ENCODE results near the gene TAB2.
A peak's percentile ranks its signal among the peaks of the same experiment; 100 is the strongest.

Gene TAB2

DNA sequence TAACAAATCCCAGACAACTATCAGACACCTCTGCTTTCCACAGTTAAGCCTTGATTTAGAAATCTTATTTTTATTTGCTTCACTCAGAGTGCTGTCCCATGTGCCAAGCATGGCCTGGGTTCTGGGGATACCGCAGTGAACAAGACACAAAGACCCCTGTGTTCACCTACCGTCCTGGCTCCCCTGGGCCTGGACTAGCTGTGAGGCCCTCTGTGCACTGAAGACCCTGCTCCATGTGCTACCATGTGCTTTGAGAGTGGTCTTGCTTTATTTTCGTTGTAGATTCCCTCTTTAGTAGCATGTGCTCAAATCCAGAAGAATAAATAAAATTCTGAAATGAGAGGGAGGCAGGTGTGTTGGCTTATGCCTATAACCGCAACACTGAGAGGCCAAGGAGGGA is 105.1 kb downstream of the TAB2 start:
- H3K4me1 ChIP-seq (ENCODE audit: control insufficient read depth in 2 of 2, insufficient read depth in 2 of 2, low read length in 2 of 2), result peaks cover 0 to 4% of the 10 kb centered on the region in 2 donors
- no peaks in the 10 kb centered on the region for H3K27me3 ChIP-seq (ENCODE audit: control insufficient read depth in 2 of 2, insufficient read depth in 2 of 2, low read length in 2 of 2)
- no peaks in the 10 kb centered on the region for H3K9me3 ChIP-seq (ENCODE audit: control insufficient read depth in 2 of 2, low read length in 2 of 2)
- H3K36me3 ChIP-seq (ENCODE audit: control insufficient read depth in 2 of 2, insufficient read depth in 2 of 2, low read length in 2 of 2), result no peaks in the 10 kb centered on the region
- no peak overlapping the region for H3K9ac ChIP-seq (ENCODE audit: low read depth in 1 of 2, low read length in 2 of 2)
- no peak overlapping the region for H3K4me3 ChIP-seq (ENCODE audit: low read length in 2 of 2)
- no peak overlapping the region for H3K27ac ChIP-seq (ENCODE audit: low read depth in 2 of 2, low read length in 2 of 2)

DNA sequence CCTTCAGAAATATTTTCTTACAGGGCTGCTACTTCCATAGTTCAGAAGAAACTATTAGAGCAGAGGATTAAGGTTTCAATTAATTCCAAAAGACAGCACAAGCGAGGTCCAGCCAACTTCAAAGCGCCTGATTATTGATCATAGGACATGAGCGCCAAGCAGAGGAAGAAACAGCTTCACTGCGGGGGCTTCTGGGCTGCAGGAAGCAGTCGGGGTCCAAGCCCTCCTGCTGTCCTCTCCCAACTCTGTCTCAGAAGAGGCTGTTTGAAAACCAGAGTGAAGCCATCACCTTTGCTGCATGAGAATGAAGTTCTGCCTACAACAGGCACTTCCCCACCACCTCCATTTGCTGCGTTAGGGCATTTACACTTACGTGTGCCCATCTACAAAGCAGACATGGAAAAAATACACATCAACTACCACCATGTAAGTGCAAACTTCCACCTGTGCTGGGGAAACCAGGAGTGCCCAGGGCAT is 106.5 kb downstream of the TAB2 start:
- H3K9ac ChIP-seq (ENCODE audit: low read depth in 1 of 2, low read length in 2 of 2), result no peak overlapping the region
- no peaks in the 10 kb centered on the region for H3K9me3 ChIP-seq (ENCODE audit: control insufficient read depth in 2 of 2, low read length in 2 of 2)
- H3K4me1 ChIP-seq (ENCODE audit: control insufficient read depth in 2 of 2, insufficient read depth in 2 of 2, low read length in 2 of 2), result peaks cover 0 to 4% of the 10 kb centered on the region in 2 donors
- peak overlapping the region in 1 of 2 donors; percentile 22 for H3K27ac ChIP-seq (ENCODE audit: low read depth in 2 of 2, low read length in 2 of 2)
- H3K27me3 ChIP-seq (ENCODE audit: control insufficient read depth in 2 of 2, insufficient read depth in 2 of 2, low read length in 2 of 2), result no peaks in the 10 kb centered on the region
- no peak overlapping the region for H3K4me3 ChIP-seq (ENCODE audit: low read length in 2 of 2)
- no peaks in the 10 kb centered on the region for H3K36me3 ChIP-seq (ENCODE audit: control insufficient read depth in 2 of 2, insufficient read depth in 2 of 2, low read length in 2 of 2)

DNA sequence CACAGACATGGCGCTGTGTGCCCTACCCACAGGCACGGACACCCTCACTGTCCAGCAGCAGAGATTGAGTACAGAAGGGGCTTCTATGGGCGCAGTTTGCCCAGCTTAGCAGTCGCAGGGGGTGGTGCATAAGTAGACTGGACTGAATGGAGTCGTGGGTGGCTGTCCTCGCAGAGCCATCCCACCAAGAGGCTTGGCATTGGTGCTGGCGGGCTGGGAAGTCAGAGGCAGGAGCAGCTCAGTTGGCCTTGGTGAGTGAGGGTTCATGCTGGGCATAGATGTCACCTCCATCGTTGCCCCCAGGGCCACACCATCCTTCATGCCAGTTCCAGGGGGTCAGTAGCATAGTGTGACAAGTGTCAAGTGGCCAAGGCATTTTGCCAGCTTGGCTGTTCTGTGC is 107.7 kb downstream of the TAB2 start:
- no peaks in the 10 kb centered on the region for H3K27me3 ChIP-seq (ENCODE audit: control insufficient read depth in 2 of 2, insufficient read depth in 2 of 2, low read length in 2 of 2)
- no peaks in the 10 kb centered on the region for H3K9me3 ChIP-seq (ENCODE audit: control insufficient read depth in 2 of 2, low read length in 2 of 2)
- no peak overlapping the region for H3K27ac ChIP-seq (ENCODE audit: low read depth in 2 of 2, low read length in 2 of 2)
- peaks cover 0 to 4% of the 10 kb centered on the region in 2 donors for H3K4me1 ChIP-seq (ENCODE audit: control insufficient read depth in 2 of 2, insufficient read depth in 2 of 2, low read length in 2 of 2)
- H3K9ac ChIP-seq (ENCODE audit: low read depth in 1 of 2, low read length in 2 of 2), result no peak overlapping the region
- no peak overlapping the region for H3K4me3 ChIP-seq (ENCODE audit: low read length in 2 of 2)
- no peaks in the 10 kb centered on the region for H3K36me3 ChIP-seq (ENCODE audit: control insufficient read depth in 2 of 2, insufficient read depth in 2 of 2, low read length in 2 of 2)

DNA sequence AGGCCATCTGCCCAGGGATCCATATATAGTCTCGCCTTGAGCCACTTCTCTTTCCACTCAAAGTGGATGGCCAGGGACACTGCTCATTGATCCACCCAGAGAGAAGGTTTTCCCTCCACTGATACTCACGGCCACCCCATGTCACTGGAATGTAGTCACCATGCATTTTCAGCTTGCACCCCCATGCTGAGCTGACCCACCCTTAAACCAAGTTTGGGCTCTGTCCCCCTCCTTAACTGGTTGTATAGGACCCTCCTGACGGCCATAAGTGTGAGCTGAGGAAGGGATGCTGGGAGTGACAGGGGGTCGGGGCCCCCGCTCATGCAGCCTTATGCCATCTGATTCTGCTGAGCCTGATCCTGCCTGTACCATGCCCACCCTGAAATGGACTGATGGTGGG is 108.2 kb downstream of the TAB2 start:
- Histone ChIP-seq H3K9ac (ENCODE audit: low read depth in 1 of 2, low read length in 2 of 2) (no peak overlapping the region), H3K4me3 (ENCODE audit: low read length in 2 of 2) (no peak overlapping the region), H3K9me3 (ENCODE audit: control insufficient read depth in 2 of 2, low read length in 2 of 2) (no peaks in the 10 kb centered on the region), H3K4me1 (ENCODE audit: control insufficient read depth in 2 of 2, insufficient read depth in 2 of 2, low read length in 2 of 2) (peaks cover 0 to 4% of the 10 kb centered on the region in 2 donors), H3K36me3 (ENCODE audit: control insufficient read depth in 2 of 2, insufficient read depth in 2 of 2, low read length in 2 of 2) (no peaks in the 10 kb centered on the region), H3K27me3 (ENCODE audit: control insufficient read depth in 2 of 2, insufficient read depth in 2 of 2, low read length in 2 of 2) (no peaks in the 10 kb centered on the region), H3K27ac (ENCODE audit: low read depth in 2 of 2, low read length in 2 of 2) (no peak overlapping the region)

DNA sequence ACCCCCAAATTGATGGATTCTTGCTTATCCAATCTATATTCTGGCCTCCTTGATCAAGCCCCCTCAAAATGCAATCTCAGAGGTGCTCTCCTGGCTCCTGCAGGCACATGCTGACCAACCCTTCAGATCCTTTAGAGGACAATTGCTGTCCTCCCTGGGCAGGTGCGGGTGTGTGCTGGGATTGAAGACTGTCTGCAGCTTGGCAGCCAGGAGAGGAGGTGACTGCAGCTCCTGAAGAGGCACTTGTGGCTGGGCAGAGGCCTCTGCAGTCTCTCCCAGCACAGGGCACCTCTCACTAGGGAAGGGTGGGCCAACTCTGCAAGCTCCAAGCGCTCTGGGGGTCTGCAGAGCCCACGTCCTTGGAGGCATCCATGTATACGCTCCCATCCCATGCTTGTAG is 111.1 kb downstream of the TAB2 start:
- Histone ChIP-seq H3K4me1 (ENCODE audit: control insufficient read depth in 2 of 2, insufficient read depth in 2 of 2, low read length in 2 of 2) (peaks cover 3 to 9% of the 10 kb centered on the region in 2 donors), H3K36me3 (ENCODE audit: control insufficient read depth in 2 of 2, insufficient read depth in 2 of 2, low read length in 2 of 2) (no peaks in the 10 kb centered on the region), H3K9ac (ENCODE audit: low read depth in 1 of 2, low read length in 2 of 2) (no peak overlapping the region), H3K27me3 (ENCODE audit: control insufficient read depth in 2 of 2, insufficient read depth in 2 of 2, low read length in 2 of 2) (no peaks in the 10 kb centered on the region), H3K27ac (ENCODE audit: low read depth in 2 of 2, low read length in 2 of 2) (no peak overlapping the region), H3K9me3 (ENCODE audit: control insufficient read depth in 2 of 2, low read length in 2 of 2) (no peaks in the 10 kb centered on the region), H3K4me3 (ENCODE audit: low read length in 2 of 2) (no peak overlapping the region)

DNA sequence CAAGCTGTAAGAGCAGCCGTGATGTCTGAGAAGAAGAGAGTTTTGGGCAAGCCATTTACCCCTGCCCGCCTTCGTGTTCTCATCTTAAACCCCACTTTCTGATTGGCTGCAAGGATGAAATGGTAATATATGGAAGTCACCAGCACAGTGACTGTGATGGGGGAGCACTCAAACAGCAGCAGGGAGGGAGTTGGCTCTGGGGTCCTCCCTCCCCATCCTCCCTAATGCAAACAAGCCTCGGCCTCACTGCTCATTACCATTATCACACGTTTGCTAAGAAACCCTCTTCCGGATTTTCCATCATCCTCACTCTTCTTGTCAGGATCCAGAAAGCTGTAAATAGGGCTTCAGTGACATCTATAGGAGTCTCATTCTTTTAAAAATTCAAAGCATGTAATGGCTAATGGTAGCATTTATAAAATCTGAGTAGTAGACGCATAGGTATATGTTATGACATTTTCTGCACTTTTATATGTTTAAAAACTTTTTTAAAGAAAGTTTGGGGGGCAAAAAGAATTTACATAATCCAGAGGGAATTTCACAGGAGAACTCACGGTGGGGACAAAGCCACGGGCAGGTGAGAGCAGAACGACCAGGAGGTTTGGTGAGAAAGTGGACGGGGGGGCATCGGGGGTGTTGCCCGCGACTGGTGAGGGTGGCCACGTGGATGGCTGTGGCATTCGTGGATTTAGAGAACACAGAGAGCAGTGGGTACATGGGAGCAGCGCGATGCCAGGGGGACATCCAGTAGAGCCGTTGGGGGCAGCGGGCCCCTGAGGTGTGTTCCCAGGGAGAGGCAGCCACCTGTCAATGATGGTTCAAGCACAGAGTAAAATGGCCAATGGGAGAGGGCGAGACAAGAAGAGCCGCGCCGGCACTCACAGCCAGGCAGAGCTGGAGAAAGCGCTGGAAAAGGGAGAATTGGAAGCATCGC is 112.2 kb downstream of the TAB2 start:
- Histone ChIP-seq H3K27ac (ENCODE audit: low read depth in 2 of 2, low read length in 2 of 2) (no peak overlapping the region), H3K4me3 (ENCODE audit: low read length in 2 of 2) (no peak overlapping the region), H3K9ac (ENCODE audit: low read depth in 1 of 2, low read length in 2 of 2) (no peak overlapping the region), H3K36me3 (ENCODE audit: control insufficient read depth in 2 of 2, insufficient read depth in 2 of 2, low read length in 2 of 2) (no peaks in the 10 kb centered on the region), H3K4me1 (ENCODE audit: control insufficient read depth in 2 of 2, insufficient read depth in 2 of 2, low read length in 2 of 2) (peaks cover 3 to 5% of the 10 kb centered on the region in 2 donors), H3K9me3 (ENCODE audit: control insufficient read depth in 2 of 2, low read length in 2 of 2) (no peaks in the 10 kb centered on the region), H3K27me3 (ENCODE audit: control insufficient read depth in 2 of 2, insufficient read depth in 2 of 2, low read length in 2 of 2) (no peaks in the 10 kb centered on the region)

DNA sequence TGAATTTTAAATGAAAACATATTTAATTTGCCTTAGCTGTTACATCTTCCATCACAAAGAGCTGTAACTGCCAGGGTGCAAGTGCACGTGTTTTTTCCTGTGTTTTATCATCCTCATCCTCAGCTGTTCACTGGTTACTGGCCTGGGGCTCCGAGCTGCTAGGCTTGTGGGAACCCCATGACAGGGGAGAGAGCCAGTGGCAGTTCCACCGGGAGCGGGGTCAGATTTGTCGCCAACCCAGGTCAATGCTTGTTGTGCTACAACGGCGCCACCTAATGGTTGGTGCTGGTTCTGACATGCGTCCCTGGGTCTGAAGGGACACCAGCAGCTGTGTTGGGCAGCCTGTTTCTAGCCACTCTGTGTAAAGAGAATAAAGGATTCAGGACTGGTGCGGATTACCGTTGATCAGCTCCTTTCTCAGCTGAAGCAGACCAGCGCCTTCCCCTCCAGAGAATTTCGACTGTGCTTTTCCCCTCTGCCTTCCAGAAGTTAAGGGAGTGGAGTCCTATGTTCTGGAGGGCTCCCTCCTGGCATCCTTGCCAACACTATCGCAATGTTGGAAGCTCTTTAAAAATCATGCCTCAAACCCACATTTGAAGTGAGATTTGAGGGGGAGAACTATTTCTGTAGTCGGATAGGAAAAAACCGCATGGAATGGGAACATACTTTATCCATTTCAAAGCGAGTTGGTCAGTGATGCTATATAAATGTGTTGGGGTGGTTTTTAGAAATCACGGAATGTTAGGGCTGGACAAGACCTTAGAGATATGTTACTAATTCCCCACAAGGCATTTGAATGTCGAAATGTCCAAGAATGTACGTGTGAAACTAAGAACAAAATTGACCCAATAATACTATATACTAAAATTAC is 114.6 kb downstream of the TAB2 start:
- H3K9ac ChIP-seq (ENCODE audit: low read depth in 1 of 2, low read length in 2 of 2), result no peak overlapping the region
- peaks cover 3 to 5% of the 10 kb centered on the region in 2 donors for H3K4me1 ChIP-seq (ENCODE audit: control insufficient read depth in 2 of 2, insufficient read depth in 2 of 2, low read length in 2 of 2)
- no peaks in the 10 kb centered on the region for H3K27me3 ChIP-seq (ENCODE audit: control insufficient read depth in 2 of 2, insufficient read depth in 2 of 2, low read length in 2 of 2)
- no peaks in the 10 kb centered on the region for H3K9me3 ChIP-seq (ENCODE audit: control insufficient read depth in 2 of 2, low read length in 2 of 2)
- H3K27ac ChIP-seq (ENCODE audit: low read depth in 2 of 2, low read length in 2 of 2), result no peak overlapping the region
- H3K36me3 ChIP-seq (ENCODE audit: control insufficient read depth in 2 of 2, insufficient read depth in 2 of 2, low read length in 2 of 2), result no peaks in the 10 kb centered on the region
- H3K4me3 ChIP-seq (ENCODE audit: low read length in 2 of 2), result peak overlapping the region; percentile 25 to 35

DNA sequence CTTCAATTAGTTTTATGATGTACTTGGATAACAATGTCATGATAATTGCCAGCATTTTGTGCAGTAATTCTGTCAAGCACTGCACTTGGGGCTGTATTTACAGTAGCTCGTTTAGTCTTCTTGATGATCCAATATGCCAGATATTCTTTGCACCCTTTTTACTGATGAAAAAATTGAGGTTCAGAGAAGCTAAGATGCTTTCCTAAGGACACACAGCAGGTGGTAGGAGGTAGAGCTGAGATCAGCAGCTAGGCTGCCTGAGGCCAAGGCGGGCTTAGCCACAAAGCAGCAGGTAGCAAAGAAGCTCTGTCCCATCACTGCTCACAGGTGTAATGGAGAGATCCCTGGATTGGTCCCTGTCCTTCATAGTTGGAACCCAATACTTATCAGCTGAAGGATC is 115.9 kb downstream of the TAB2 start:
- Histone ChIP-seq H3K4me3 (ENCODE audit: low read length in 2 of 2) (no peak overlapping the region), H3K4me1 (ENCODE audit: control insufficient read depth in 2 of 2, insufficient read depth in 2 of 2, low read length in 2 of 2) (peaks cover 3 to 5% of the 10 kb centered on the region in 2 donors), H3K27ac (ENCODE audit: low read depth in 2 of 2, low read length in 2 of 2) (no peak overlapping the region), H3K9ac (ENCODE audit: low read depth in 1 of 2, low read length in 2 of 2) (no peak overlapping the region), H3K36me3 (ENCODE audit: control insufficient read depth in 2 of 2, insufficient read depth in 2 of 2, low read length in 2 of 2) (no peaks in the 10 kb centered on the region), H3K9me3 (ENCODE audit: control insufficient read depth in 2 of 2, low read length in 2 of 2) (no peaks in the 10 kb centered on the region), H3K27me3 (ENCODE audit: control insufficient read depth in 2 of 2, insufficient read depth in 2 of 2, low read length in 2 of 2) (no peaks in the 10 kb centered on the region)

DNA sequence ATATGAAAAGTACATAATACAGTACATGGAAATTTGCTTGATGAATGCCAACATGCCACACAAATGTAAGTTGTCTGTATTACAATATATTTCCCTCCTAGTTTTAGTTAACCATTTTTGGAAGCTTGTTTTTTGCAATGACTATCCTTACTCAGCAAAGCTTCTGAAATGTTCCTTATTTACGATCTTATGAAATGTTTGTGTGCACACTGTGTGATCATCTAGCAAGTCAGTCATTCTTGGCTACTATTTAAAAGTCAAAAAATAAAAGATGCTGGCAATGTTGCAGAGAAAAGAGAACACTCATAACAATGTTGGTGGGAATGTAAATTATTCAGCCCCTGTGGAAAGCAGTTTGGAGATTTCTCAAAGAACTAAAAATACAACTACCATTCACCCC is 116.4 kb downstream of the TAB2 start:
- no peaks in the 10 kb centered on the region for H3K9me3 ChIP-seq (ENCODE audit: control insufficient read depth in 2 of 2, low read length in 2 of 2)
- no peaks in the 10 kb centered on the region for H3K27me3 ChIP-seq (ENCODE audit: control insufficient read depth in 2 of 2, insufficient read depth in 2 of 2, low read length in 2 of 2)
- no peak overlapping the region for H3K4me3 ChIP-seq (ENCODE audit: low read length in 2 of 2)
- no peaks in the 10 kb centered on the region for H3K36me3 ChIP-seq (ENCODE audit: control insufficient read depth in 2 of 2, insufficient read depth in 2 of 2, low read length in 2 of 2)
- H3K27ac ChIP-seq (ENCODE audit: low read depth in 2 of 2, low read length in 2 of 2), result no peak overlapping the region
- no peak overlapping the region for H3K9ac ChIP-seq (ENCODE audit: low read depth in 1 of 2, low read length in 2 of 2)
- peaks cover 3 to 5% of the 10 kb centered on the region in 2 donors for H3K4me1 ChIP-seq (ENCODE audit: control insufficient read depth in 2 of 2, insufficient read depth in 2 of 2, low read length in 2 of 2)
